Activated naive CD8-positive, alpha-beta T cell treated with anti-CD3 and anti-CD28 coated beads, Interleukin-2, amount 50 U/mL, for 16 hours (primary cell): Measurements from ENCODE around the gene ZNF106.

Experiments
- DNase-seq: peaks from one replicate; pipeline ENCODE4 v3.0.0-alpha.2; 2020; ENCODE audit warnings: low read depth, low spot score

ZNF106 gene

DNA sequence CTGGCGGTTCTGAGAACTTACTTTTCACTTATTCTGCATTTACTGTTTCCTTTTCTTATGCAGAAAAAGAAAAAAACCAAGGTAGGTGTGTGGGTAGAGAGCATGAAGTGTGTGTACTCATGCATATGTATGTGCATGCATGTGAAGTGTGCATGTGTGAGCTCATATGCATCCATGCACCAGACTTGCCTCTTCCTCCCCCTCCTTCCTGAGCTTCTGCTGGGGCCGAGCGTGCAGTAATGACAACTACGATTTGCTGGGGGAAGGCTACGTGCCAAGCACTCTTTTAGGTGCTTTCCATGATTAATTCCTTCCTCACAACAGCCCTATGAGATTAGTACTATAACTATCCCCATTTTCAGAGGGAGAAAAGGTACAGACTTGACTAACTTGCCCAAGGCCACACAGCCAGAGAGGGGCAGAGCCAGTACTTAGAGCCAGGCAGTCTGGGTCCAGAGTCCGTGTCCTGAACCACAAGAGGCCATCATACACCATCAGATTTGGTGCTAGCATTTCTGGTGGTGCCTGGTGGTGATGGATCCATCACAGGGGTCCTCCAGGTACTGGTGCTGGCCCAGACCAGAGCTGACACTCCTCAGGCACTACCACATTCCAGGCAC is 85.0 kb downstream of the ZNF106 start:
- DNase-seq: no peak

DNA sequence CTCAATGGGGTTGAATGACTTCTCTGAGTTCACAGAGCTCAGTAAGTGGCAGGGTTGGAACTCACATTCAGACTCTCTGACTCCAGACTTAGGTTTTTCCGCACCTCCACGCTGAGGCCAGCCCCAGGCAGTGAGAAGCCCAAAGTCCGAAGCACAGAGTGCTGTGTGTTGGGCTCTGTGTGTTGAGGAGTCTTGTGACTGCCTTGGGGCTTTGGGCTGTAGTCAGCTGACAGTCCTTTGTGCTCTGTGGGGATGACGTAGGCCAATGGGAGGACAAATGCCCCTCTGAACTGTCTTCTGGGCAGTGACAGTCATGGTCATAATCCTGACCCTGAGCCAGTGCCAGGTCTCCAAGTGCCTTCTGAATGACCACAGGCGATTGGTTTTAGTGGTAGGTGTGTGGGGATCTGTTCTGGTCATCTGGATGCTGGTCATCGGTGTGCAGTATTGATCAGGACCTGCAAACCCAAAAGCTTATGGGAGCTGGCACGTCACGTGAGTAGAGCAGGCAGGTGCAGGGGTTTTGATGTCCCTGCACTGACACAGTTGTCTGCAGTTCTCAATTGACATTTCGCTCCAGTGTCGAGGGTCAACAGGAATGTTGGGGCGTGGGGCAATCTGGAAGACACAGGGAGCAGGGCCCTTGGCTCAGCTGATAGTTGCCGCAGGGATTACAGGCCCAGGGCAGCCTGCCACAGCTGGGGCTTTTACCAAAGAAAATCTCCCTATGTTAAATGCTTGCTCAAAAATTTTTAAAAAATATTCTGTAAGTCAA is 86.3 kb downstream of the ZNF106 start:
- no peak for DNase-seq

DNA sequence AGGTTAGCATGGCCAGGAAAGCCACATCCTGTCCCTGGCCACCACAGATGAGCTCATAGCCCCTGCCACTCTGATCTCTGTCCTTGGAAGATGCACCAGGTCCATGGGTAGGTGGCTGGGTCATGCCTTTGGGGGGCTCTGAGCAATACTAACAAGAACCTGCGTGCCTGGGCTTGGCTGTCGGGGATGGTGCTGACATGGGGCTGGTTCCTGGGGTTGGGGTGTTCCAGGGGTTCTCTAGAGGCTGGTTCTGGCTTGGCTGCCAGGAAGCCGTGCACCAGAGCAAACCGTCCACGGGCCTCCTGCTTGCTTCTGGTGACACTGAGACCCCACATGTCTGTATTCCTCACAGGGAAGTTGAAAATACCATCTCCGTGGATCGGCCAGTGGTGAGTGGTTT is 87.6 kb downstream of the ZNF106 start:
- DNase-seq: no peak

DNA sequence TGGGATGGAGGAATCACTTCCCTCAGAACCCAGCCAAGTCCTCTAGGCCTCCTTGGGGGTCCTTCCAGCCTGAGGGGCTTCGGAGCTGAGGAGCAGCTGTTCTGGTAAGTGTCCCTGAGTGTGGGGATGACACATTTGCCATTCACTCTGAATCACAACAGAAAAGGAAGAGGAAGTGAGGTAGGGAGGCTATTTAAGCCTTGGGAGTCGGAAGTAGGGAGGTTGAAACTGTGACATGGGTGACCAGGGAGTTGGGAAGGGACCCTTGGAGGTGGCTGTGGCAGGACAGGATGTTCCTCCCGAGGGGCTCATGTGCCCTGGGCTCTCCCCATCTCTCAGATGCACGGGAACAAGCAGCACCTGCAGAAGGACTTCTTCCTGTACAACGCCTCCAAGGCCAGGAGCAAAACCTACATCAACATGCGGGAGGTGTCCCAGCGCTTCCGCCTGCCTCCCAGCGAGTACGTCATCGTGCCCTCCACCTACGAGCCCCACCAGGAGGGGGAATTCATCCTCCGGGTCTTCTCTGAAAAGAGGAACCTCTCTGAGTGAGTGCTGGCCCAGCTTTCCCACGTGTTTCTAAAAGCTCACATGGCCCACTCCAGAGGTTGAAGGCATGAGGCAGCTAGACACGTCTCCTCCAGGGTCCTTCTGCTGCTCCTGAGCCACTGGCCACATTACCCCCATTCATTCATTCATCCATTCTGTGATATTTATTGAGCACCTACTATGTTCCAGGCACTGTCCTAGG is 88.3 kb downstream of the ZNF106 start:
- no peak for DNase-seq

DNA sequence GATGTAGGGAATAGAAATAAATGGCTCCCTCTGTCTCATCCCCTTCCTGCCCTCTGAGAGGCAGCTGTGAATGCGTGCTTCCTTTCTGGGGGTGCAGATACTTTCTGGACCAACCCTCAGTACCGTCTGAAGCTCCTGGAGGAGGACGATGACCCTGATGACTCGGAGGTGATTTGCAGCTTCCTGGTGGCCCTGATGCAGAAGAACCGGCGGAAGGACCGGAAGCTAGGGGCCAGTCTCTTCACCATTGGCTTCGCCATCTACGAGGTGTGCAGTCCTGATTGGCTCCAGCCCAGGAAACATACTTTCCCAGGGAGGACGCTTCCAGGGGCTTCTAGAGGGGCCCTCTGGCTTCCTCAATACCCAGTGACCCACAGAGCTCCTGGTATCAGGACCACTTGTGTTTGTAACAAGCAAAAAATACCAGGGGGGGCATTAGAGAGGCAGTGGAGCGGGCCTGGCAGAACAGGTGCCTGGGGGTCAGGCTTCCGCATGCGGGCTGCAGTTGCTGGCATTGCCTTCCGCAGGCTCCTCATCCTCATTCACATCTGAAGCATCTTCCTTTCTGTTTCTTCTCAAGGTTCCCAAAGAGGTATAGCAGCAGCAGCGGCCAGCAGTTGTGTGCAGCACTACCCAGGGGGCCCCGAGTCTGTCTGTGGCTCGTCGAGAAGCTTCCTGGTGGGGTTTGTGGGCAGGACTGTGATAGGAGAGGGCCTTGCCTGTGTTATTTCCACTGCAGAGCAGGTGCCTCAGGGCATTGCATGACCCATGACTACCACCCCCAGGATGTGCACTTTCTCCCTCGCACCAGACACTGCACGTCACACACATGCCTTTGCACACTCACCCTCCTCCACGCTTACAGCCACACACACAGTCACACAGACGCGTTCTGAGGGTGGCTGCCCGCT is 89.1 kb downstream of the ZNF106 start:
- no peak for DNase-seq

DNA sequence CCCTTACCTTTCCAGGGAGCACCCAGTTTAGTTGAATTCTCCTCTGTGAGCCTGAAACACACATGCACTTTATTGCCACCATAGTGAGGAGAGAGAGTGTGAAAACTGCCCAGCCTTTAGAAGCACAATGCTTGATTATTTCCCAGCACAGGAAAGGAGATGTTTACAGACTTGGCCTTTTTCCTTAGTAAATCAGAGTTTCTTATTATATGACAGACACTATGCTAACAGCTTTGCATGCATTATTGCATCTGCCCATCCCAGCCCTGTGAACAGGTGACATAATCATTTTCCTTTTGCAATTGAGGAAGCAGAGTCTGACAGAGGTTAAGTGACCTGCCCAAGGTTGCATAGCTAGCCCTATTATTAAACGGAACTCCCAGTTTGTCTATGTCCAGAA is 95.1 kb downstream of the ZNF106 start:
- DNase-seq: no peak

DNA sequence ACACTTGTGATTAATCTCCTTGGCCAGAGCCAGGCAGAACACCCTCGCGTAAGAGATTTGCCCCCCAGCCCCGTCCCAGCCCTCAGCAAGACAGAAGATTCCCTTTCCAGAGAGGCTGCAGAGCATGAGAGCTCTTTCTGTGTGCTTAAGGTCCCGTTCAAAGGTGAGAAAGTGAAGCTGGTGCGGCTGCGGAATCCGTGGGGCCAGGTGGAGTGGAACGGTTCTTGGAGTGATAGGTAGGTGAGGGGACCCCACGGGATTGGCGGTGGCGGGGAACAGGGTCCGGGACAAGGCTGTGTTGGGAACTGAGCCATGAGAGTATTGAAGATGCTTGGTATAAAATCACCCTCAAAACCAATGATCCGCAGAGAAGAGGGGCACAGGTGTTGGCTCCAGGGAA is 96.8 kb downstream of the ZNF106 start:
- DNase-seq: no peak

DNA sequence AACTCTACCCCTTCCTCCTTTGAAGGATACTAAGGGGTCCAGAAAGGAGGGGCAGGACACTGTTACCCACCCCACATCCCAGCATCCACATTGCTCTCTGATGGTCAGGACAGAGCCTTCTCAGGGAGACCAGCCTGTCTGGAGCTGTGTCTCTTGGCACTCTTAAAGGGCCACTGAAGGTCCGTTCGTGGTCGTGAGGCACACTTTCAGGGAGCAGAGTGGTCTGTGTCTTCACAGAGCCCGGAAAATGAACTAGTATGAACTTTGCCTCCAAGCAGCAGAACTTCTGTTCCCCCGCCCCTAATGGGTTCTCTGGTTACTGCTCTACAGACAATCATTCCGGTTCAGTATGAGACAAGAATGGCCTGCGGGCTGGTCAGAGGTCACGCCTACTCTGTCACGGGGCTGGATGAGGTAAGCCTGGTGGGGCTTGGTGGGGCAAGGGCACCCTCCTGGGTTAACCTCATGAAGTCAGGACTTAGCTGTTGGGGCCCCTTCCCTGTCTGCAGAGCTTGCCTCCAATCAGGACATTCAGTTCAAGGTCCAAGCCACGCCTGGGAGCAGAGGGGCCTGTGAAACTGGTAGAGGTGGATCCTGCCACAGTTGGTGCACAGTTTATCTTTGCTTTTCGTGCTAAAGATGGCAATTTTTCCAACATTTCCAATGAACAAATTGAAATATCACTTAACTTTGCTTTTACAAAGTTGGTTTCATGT is 98.5 kb downstream of the ZNF106 start:
- DNase-seq: no peak

DNA sequence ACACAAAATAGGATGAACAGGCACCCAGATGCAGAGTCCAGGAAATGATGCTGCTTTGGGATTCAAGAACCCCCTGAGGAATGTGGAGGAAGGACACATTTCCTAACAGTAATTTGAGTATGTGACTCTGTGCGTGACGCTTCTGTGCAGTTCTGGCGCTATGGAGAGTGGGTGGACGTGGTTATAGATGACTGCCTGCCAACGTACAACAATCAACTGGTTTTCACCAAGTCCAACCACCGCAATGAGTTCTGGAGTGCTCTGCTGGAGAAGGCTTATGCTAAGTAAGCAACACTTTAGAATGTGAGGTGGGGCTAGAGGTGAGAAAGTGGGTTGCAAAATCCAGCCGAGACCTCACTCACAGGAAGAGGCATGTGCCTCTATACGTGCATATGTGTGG is 103.3 kb downstream of the ZNF106 start:
- no peak for DNase-seq

DNA sequence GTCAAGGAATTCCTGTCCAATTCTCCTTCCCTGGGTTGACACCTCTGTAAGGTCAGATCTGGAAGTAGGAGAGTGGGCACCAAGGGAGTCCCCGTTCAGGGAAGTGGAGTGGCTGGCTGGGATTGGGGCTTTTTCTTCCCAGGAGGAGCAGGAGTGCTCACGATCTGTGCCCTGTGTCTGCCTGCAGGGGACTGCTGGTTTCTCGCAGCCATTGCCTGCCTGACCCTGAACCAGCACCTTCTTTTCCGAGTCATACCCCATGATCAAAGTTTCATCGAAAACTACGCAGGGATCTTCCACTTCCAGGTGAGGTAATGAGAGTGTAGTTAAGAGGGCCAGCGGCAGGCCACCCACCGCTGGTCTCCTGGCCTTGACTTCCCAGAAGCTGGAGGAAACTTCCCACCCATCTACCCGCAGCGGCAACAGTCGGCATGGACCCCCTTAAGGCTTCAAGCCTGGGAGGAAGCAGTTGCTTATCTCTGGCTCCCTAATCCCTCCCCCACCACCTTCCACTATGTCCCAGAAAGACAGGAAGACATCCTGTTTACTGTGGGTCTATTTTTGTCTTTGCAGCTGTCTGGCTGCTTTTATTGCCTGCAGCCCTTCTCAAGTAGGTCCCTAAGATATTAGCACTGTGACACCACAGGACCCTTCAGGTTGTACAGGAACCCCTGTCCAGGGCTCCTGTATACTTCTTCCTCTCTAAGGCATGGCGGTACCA is 104.8 kb downstream of the ZNF106 start:
- DNase-seq: no peak

DNA sequence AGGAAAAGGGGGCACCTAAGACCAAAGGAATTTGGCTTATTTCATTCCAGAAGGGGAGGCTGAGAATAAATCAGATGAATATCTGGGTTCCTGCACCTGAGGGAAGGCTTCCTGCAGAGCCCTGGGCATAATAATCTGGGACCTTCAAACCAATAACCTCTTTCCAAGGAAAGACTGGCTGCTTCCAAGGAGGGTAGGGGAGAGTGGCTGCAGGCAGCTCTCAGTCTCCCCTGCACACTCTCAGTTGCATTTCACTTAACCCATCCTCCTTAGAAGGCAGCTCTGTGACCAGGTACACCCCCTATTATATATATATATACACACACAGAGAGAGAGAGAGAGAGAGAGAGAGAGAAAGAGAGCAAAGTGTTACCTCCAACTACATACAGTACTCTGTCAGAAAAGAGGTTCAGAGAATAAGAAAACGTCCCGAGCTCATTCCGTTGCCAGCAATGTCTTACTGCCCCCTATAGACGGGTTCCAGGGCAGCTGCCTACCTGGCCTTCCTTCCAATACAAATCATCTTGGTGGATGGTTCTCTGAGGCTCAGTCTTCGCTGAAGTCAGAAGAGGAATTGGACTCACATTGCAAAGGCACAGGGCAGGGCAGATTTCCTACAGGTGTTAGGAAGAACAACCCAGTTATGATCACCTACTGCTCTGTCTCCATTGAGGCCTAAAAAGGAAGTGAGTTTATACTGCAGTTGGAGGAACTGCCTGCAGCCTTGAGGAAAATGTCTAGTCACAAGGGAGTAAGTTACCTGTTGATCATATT is 105.5 kb downstream of the ZNF106 start:
- DNase-seq: no peak

DNA sequence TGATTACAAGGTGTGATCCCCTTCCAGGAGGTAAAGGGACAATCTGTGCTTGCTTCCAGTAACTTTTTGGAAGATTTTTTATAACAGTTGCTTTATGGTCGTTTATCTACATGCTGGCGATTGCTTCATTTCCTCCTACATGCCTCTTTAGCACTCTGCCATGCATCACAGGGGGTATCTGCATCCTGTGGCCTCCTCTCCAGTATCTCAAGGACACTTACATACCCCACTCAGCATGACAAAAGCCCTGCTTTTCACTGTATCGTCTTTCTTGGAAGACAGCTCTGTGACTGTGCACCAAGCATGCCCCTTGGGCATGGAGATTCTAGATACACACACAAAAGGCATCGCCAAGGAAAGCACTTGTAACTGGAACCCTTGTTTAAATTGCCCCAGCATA is 106.3 kb downstream of the ZNF106 start:
- no peak for DNase-seq

DNA sequence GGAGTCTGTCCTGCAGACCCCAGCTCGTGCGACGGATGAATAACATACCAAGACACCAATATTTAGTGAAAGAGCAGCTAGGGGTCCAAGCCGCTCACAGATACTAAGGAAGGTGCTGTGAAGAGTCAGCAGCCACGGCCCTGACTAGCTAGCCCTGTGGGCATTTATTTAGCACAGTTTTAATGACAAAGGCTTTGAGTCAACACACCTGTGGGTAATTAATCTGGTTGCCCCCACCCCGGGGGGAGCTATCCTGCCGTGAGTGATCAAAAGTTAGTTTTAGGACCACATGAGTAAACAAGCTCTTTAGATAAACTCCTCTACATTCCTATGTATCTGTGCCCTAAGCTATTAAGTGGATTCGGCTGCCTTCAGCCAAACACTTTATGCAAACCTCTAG is 112.9 kb downstream of the ZNF106 start:
- no peak for DNase-seq

DNA sequence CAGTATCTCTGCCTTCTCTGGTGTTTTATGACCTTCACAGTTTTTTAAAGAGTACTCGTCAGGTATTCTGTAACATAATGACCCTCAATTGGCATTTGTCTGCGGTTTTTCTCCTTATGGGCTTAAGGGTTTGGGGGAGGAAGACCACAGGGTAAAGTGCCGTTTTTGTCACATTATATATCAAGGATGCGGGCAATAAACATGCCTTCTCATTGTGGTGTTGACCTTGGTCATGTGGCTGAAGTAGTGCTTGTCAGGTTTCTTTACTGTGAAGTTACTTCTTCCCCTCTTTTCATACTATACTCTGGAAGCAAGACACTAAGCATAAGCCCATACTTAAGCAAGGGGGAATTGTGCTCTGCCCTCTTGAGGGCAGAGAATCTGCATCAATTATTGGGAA is 115.0 kb downstream of the ZNF106 start:
- DNase-seq: no peak

DNA sequence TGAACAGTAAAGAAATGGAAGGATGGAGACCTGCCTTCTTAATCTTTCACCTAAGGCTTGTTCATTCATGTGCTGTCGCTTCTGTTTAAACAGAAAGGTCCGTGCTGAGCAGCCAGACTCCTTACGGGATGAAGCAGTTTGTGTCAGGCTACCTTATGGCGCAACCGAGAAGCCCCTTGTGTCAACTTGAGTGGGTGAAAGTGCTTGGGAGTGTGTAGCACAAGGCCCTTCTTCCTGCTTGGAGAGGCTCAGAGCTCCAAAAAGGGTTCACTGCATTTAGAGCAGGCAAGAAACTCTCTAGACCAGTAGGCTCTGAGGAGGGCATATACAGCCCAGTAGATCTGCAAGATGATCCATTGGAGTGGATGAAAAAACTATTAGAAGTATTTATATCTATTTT is 115.7 kb downstream of the ZNF106 start:
- DNase-seq: no peak

DNA sequence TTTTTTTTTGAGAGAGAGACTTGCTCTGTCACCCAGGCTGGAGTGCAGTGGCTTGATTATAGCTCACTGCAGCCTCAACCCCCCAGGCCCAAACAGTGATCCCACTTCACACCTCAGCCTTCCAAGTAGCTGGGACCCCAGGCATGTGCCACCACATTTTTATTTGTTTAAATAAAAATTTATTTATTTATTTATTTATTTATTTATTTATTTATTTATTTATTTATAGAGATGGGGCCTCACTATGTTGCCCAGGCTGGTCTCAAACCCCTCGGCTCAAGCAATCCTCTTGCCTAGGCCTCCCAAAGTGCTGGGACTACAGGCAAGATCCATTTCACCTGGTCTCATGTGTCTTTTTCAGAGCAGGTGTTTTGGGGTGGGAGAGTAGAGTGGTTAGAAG is 116.1 kb downstream of the ZNF106 start:
- DNase-seq: no peak

DNA sequence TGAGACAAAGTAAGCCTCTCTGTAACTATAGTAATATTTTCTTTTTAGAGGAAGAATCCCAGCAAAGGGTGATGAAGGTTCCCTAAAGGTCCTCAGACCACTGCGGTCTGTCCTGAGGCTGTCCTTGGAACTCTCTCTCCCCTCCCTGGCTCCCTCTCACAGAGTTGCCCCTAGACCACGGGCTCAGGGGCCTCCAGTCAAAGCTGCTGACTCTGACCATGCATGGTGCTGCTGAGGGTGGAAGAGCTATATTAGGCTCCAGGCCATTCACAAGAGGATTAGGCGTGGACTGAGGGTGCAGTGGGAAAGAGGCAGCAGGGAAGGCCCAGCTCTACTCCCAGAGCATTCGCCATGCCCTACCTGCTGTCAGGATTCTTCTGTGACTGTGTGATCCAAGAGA is 117.0 kb downstream of the ZNF106 start:
- no peak for DNase-seq

DNA sequence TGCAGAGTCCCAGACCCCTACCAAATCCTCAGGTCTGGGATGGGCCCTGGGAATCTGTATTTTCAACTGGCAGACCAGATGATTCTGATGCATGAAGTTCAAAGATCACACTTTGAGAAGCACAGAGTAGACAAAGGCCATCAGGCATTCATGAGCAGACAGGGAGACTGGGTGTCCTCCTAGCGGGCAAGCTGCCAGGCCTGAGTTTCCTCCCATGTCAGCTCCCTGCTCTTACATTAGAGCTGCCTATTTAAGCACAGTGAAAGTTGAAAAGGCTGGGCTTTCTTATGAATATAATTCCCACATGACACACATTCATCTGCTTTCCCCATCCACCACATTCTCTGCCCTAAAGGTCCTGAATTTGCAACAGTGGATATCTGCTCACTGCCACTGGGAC is 117.7 kb downstream of the ZNF106 start:
- no peak for DNase-seq

DNA sequence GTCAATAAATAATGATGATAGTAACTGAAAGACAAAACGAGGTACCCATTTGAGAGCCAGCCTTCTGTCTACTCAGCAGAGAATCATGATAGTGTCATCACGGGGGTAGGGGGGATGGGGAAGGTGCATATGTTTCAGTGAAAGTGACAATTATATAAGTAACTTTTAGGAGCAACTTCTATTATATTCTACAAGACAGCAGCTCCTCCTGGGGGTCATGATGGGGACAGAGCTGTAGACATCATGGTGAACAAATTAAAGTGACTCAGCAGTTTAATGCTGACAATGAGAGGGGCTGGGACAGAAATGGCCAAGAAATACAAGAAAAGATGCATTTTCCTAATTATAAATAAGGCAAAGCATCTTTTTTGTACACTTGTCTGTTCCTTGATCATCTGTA is 119.8 kb downstream of the ZNF106 start:
- no peak for DNase-seq

DNA sequence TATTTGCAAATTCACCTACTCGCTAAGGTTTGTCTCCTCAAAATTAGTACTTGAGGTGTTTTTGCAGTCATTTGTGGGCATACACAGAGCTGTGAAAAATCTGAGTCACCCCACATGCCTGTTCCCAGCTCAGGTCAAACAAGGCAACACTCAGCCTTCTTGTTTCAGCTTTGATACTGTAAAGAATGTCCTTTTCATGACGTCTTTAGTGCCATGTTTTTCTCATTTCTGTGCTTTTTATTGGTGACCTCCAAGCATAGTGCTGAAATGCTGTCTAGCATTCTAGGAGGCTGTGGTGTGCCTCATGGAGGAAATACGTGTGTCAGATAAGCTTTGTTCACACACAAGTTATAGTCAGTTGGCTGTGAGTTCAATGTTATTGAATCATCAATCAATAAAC is 122.8 kb downstream of the ZNF106 start:
- DNase-seq: no peak
